SU-DHL-6 (cell line): Measurements from ENCODE around the gene CLIC5.

Experiments
- CTCF ChIP-seq: fragments of 200-600 bp; sonication (generic); IDR thresholded peaks from one replicate; pipeline ENCODE4 v1.5.1; 2017; ENCODE audit warnings: antibody characterized with exemption, mild to moderate bottlenecking, low read length, moderate library complexity; ENCODE audit not compliant: insufficient read depth, poor library complexity, severe bottlenecking
- EZH2phosphoT487 ChIP-seq: fragments of 200-600 bp; sonication (generic), shearing (Covaris generic); conservative IDR thresholded peaks from 2 replicates; pipeline ENCODE4 v1.6.1; 2018; ENCODE audit warnings: mild to moderate bottlenecking, antibody characterized with exemption, low read length, moderate library complexity, mixed read lengths

GRCh38 chr6:46016063-46016608 lies 476 bp upstream of the CLIC5 start:
- TF ChIP-seq CTCF (no peak), EZH2phosphoT487 (no peak)
